ENCODE data around the gene TPCN1. TPM values are rescaled to one million over a fixed set of nuclear protein-coding genes. Genes with fewer than 3 reads are reported as not detected.

The TPCN1 gene
- total RNA-seq, 2 donors from 2014 or later, result 18.9 to 30.8 TPM

GRCh38 chr12:113197518-113198077, 23.7 kb upstream of the TPCN1 start:
- H3K27me3 ChIP-seq (ENCODE audit: control insufficient read depth, insufficient read depth, low read length, poor library complexity, severe bottlenecking), result no peaks in the 10 kb centered on the region
- DNase-seq, result no peak
- 92 to 93% methylated on average over 3 to 8 of the region's 8 CpGs for WGBS, 2 experiments (ENCODE audit: insufficient coverage in 1 of 2, insufficient read length in 1 of 2)
- Mint-ChIP-seq H3K4me3 (no peak overlapping the region), H3K4me1 (no peaks in the 10 kb centered on the region), H3K36me3 (ENCODE audit: low read depth) (peaks cover 3% of the 10 kb centered on the region), H3K27ac (no peak overlapping the region), H3K27me3 (ENCODE audit: insufficient read depth) (peaks cover 1% of the 10 kb centered on the region), H3K9me3 (no peaks in the 10 kb centered on the region)
- H3K4me1 ChIP-seq (ENCODE audit: control insufficient read depth, insufficient read depth, low read length), result no peaks in the 10 kb centered on the region
- TF ChIP-seq, protein P1, sequence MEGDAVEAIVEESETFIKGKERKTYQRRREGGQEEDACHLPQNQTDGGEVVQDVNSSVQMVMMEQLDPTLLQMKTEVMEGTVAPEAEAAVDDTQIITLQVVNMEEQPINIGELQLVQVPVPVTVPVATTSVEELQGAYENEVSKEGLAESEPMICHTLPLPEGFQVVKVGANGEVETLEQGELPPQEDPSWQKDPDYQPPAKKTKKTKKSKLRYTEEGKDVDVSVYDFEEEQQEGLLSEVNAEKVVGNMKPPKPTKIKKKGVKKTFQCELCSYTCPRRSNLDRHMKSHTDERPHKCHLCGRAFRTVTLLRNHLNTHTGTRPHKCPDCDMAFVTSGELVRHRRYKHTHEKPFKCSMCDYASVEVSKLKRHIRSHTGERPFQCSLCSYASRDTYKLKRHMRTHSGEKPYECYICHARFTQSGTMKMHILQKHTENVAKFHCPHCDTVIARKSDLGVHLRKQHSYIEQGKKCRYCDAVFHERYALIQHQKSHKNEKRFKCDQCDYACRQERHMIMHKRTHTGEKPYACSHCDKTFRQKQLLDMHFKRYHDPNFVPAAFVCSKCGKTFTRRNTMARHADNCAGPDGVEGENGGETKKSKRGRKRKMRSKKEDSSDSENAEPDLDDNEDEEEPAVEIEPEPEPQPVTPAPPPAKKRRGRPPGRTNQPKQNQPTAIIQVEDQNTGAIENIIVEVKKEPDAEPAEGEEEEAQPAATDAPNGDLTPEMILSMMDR (conservative IDR thresholded peaks at IDR 0.05), result no peak
- H3K4me3 ChIP-seq (ENCODE audit: low read length), result no peak overlapping the region
- H3K9ac ChIP-seq (ENCODE audit: extremely low read depth, low read length, poor library complexity, severe bottlenecking), result no peak overlapping the region
- H3K9me3 ChIP-seq (ENCODE audit: control insufficient read depth, low read length), result no peaks in the 10 kb centered on the region
- H3K36me3 ChIP-seq (ENCODE audit: control insufficient read depth, insufficient read depth, low read length), result peaks cover 3% of the 10 kb centered on the region
- no peak overlapping the region for H3K27ac ChIP-seq (ENCODE audit: low read depth, low read length)

DNA sequence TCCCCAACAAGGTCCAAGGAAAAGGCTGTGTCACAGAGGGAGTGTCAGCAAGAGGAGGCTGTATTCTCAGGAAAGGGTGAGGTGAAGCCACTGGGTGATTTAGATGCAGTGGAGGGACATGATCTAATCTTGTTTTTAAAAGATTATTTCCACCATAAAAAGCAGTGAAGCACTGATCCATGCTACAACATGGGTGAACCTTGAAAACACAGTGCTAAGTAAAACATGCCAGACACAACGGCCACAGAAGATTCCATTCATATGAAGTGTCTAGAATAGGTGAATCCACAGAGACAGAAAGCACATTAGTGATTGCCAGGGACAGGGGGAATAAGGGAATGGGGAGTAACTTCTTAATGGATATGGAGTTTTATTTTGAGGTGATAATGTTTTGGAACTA, 23.0 kb upstream of the TPCN1 start:
- H3K27ac ChIP-seq (ENCODE audit: low read depth, low read length), result no peak overlapping the region
- peaks cover 1% of the 10 kb centered on the region for H3K27me3 Mint-ChIP-seq (ENCODE audit: insufficient read depth)
- H3K9me3 Mint-ChIP-seq, result no peaks in the 10 kb centered on the region
- no peaks in the 10 kb centered on the region for H3K27me3 ChIP-seq (ENCODE audit: control insufficient read depth, insufficient read depth, low read length, poor library complexity, severe bottlenecking)
- H3K36me3 Mint-ChIP-seq (ENCODE audit: low read depth), result peaks cover 3% of the 10 kb centered on the region
- no peak overlapping the region for H3K27ac Mint-ChIP-seq
- TF ChIP-seq, protein P1 (conservative IDR thresholded peaks at IDR 0.05), result no peak
- no peaks in the 10 kb centered on the region for H3K9me3 ChIP-seq (ENCODE audit: control insufficient read depth, low read length)
- no peak overlapping the region for H3K9ac ChIP-seq (ENCODE audit: extremely low read depth, low read length, poor library complexity, severe bottlenecking)
- no peaks in the 10 kb centered on the region for H3K4me1 ChIP-seq (ENCODE audit: control insufficient read depth, insufficient read depth, low read length)
- H3K4me3 ChIP-seq (ENCODE audit: low read length), result no peak overlapping the region
- no peak overlapping the region for H3K4me3 Mint-ChIP-seq
- 96 to 100% methylated on average over 1 of the region's 1 CpG for WGBS, 2 experiments (ENCODE audit: insufficient coverage in 1 of 2, insufficient read length in 1 of 2)
- no peaks in the 10 kb centered on the region for H3K4me1 Mint-ChIP-seq
- no peaks in the 10 kb centered on the region for H3K36me3 ChIP-seq (ENCODE audit: control insufficient read depth, insufficient read depth, low read length)
- no peak for DNase-seq

DNA sequence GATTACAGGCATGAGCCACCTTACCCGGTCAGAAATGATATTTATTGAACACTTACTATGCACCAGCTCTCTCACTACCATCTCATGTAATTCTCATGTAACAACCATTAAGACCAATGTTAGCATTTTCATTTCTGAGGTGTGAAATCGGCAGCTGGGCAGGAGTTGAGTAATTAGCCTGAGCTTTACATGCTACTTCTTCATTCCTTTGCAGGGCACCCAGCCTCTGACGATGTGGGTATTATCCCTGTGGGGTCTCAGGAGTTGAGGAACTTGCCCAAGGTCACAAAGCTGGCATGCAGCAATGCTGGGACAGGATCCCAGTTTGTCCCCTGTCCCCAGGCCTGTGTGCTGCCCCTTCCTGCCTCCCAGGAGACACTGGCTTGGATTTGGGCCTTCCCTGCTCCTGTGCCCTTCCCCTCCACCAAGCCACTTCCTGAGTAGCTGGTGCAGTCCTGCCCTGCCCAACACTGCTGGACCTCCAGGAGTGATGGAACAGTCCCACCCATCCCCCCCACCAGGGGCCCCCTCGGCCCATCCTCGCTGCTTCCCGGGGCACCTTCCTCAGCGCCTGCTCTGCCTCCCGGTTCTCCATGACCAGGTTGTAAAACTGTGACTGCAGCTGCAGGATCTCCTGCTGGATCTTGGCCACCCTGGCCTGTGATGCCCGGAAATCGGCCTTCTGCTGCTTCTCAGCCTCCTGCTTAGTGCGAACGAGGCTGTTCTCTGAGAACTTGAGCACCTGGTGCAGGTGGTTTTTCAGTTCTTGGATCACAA, 21.1 kb upstream of the TPCN1 start:
- no peaks in the 10 kb centered on the region for H3K27me3 ChIP-seq (ENCODE audit: control insufficient read depth, insufficient read depth, low read length, poor library complexity, severe bottlenecking)
- Mint-ChIP-seq H3K9me3 (no peaks in the 10 kb centered on the region), H3K36me3 (ENCODE audit: low read depth) (no peaks in the 10 kb centered on the region), H3K27ac (no peak overlapping the region), H3K4me1 (no peaks in the 10 kb centered on the region), H3K27me3 (ENCODE audit: insufficient read depth) (peaks cover 1% of the 10 kb centered on the region), H3K4me3 (no peak overlapping the region)
- no peak for DNase-seq
- H3K4me3 ChIP-seq (ENCODE audit: low read length), result no peak overlapping the region
- no peak overlapping the region for H3K27ac ChIP-seq (ENCODE audit: low read depth, low read length)
- no peaks in the 10 kb centered on the region for H3K9me3 ChIP-seq (ENCODE audit: control insufficient read depth, low read length)
- H3K36me3 ChIP-seq (ENCODE audit: control insufficient read depth, insufficient read depth, low read length), result no peaks in the 10 kb centered on the region
- TF ChIP-seq, protein P1 (conservative IDR thresholded peaks at IDR 0.05), result no peak
- H3K4me1 ChIP-seq (ENCODE audit: control insufficient read depth, insufficient read depth, low read length), result no peaks in the 10 kb centered on the region
- WGBS, 2 experiments (ENCODE audit: insufficient coverage in 1 of 2, insufficient read length in 1 of 2), result 89 to 91% methylated on average over 12 of the region's 12 CpGs
- H3K9ac ChIP-seq (ENCODE audit: extremely low read depth, low read length, poor library complexity, severe bottlenecking), result no peak overlapping the region

All from endodermal cell (in vitro differentiated cells).